Putamen (tissue), 1 donor: Measurements from ENCODE around the gene RTN3.

ENCODE experiments used
- DNase-seq: peaks from one replicate; pipeline ENCODE4 v3.0.0-alpha.2; 2016; ENCODE audit warnings: low spot score

RTN3 gene

GRCh38 chr11:63745304-63746170, 64.2 kb downstream of the RTN3 start:
- DNase-seq, result no peak

DNA sequence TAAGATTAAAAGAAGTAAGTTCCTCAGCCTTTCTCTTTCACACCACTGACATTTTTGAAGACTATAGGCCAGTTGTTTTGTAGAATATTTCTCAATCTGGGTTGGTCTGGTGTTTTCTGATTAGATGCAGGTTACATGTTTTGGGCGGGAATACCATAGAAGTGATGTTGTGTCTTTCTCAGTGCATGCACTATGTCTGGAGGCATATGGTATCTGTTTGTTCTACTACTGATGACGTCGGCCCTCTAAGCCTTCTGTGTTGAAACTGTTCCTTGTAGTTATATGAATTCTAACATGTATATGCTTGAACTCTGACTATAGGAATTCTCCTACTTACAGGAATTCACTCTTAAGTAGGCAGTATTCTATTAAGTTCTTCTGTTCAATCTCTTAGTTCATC, 65.7 kb downstream of the RTN3 start:
- no peak for DNase-seq

DNA sequence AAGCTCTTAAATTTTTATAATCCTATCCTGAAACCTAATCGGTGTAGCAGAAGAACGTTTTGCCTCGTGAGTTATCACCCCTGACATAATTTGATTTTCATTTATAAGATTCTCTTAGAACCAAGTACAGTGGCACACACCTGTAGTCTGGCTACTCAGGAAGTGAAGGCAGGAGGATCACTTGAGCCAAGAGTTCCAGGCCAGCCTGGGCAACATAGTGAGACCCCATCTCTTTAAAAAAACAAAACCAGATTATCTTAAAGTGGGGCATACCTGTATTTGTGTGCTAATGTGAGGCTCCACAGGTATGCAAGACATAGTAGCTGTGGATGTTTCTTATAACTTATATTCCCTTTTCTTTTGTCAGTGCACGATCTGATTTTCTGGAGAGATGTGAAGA, 68.3 kb downstream of the RTN3 start:
- no peak for DNase-seq

- DNase-seq, result no peak
Observed at GRCh38 chr11:63756919-63757761, 75.8 kb downstream of the RTN3 start.

GRCh38 chr11:63760487-63761079, 79.3 kb downstream of the RTN3 start:
- no peak for DNase-seq

- no peak for DNase-seq
Observed at GRCh38 chr11:63761188-63761587, 79.9 kb downstream of the RTN3 start.

GRCh38 chr11:63761931-63762653, 80.8 kb downstream of the RTN3 start:
- no peak for DNase-seq

GRCh38 chr11:63762654-63763495, 81.6 kb downstream of the RTN3 start:
- peak; percentile 56 for DNase-seq

DNA sequence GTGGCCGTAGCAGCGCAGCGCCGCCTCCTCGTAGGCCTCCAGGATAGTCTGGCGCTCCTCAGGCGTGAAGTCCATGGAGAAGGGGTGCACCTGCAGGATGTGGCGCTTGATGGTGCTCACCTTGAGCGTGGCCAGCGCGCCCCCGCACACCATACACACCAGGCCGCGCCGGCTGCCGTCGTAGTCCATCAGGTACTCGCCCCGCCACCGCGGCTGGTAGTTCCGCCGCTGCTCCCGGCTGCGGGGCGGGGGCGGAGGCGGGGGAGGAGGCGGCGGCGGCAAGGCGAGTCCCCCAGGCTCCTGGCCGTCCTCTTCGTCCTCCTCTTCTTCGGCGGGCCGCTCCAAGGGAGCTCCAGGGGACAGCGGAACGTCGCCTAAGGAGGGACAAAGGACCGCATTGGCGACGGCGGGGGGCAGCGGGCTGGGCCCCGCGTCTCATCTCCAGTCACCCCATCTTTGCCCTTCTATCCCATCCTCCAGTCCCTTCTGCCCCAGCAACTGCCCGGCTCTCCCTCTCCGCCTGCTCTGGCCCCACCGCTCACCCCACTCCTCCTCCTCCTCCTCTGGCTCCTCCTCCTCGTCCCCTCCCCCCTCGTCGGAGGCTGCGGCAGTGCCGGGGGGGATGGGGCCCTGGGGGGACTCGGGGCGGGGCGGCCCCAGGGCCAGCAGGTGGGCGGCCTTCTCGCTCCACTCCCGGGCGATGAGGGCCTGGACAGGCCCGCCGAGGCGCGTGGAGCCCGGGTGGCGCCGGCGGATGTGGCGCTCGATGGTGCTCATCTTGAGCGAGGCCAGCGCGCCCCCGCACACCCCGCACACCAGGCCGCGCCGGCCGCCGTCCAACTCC, 82.4 kb downstream of the RTN3 start:
- DNase-seq, result no peak

DNA sequence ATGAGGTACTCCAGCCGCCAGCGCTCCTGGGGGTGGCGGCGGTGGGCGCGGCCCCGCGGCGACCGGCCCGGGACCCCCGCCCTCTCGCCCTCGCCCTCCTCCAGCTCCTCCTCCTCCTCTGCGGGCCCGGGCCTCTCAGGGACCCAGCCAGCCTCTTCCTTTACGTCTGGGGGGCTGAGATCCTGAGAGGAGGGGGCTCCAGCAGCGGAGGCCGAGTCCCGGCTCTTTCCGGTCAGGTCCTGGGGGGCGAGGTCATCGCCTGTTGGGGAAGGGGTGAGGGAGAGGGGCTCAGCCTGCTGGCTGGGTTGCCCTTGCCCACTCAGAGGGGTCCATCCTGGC, 83.0 kb downstream of the RTN3 start:
- DNase-seq, result no peak

GRCh38 chr11:63764679-63765647, 83.7 kb downstream of the RTN3 start:
- no peak for DNase-seq

DNA sequence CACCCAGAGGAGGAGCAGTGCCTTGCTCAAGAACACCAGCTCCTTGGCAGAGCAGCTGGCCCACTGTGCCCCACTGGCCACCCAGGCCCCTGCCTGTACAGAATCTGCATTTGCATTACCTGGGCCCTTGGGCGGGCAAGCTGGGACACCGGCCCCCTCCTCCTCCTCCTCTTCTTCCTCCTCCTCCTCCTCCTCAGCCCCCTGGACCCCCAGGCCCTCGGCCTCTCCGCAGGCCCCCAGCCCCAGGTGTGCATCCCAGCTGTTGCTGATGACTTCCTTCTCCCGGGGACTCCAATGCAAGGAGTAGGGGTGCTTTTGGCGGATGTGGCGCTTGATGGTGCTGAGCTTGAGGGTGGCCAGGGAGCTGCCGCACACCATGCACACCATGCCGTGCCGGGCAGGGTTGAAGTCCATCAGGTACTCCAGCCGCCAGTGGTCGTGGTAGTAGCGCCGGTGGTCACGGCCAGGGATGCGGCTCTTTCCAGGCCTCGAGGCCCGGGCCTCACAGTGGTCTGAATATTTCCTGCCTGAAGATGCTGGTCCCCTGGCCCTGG, 84.5 kb downstream of the RTN3 start:
- no peak for DNase-seq

- no peak for DNase-seq
Observed at GRCh38 chr11:63766531-63767235, 85.4 kb downstream of the RTN3 start.

- no peak for DNase-seq
Observed at GRCh38 chr11:63767267-63767564, 85.9 kb downstream of the RTN3 start.

DNA sequence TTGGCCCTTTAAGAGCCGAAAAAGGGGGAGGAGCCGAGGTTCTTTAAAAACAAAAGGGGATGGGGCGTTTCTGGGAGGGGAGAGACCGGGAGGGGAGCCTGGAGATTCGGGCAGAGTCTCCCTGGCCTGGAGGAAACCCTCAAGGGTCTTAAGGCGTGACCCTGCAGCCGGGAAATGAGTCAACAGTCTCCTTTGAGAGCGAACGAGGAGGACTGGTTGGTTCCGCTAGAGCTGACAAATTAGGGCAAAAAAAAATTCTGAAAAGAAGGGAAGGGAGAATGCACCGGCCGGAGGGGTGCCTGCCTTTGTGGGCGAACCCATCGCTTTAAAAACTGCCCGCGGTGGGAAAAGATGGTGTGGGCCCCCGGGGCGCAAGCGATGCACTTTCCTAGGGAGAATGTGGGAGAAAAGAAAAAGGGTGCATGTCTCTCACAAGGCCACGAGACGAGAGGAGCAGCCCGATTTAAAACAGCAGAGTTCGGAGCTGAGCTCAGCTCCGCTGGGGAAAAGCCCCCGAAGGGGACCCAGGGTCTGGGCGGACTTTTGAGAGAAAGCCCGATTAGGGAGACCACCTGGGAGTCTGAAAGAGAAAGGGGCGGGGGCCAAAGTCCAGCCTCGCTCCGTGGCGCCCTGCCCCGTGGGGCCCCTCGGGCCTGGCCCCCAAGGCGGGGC, 86.4 kb downstream of the RTN3 start:
- peak; percentile 65 for DNase-seq

DNA sequence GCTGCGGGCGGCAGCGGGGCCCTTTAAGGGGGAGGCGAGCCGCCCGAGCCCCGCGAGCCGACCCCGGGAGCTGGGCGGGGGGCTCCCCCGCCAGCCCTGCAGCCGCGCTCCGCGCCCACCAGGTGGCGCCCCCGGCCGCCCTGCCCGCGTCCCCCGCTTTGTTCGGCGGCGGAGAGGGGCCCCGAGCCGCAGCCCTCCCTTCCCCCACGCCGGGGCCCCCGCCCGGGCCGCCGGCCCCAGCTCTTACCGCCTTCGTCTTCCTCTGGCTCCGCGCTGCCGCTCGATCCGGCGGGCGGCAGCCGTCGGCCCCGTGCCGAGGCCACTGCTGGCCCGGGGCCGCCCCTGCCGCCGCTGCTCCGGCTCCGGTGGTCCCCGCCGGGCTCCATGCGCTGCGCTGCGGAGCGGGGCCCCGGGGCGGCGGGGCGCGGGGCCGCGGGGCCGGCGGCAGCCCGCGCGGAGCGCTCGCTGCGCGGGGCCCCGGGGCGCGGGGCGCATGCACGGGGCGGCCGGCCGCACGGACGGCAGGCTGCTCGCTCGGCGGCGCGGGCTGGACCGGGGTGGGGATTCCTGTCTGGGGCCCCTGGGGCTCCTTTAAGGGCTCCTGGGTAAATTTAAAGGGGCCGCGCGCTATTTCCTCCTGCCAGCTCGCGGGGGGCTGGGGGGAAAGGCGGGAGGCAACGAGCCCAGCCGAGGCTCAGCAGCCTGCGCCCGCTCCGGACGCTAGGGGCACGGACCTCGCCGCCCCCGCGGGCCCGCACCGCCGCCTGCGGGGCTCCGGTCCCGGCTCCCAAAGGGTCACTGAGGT, 87.1 kb downstream of the RTN3 start, which contains the start of gene ZFTA:
Gene ZFTA, minus strand, starts transcription at position 539 of the 805 bp plus-strand sequence. Its CDS starts 153 bp downstream, at position 386.
- no peak for DNase-seq
